Neural progenitor cell (in vitro differentiated cells): ENCODE results near the gene ZFPL1.

Source experiments
- CTCF ChIP-seq: fragments of 200-600 bp; sonication (generic); IDR thresholded peaks from 2 replicates; pipeline ENCODE4 v1.5.1; 2017; ENCODE audit warnings: antibody characterized with exemption, mild to moderate bottlenecking
- EZH2 ChIP-seq: fragments of 200-600 bp; sonication (generic); IDR thresholded peaks from 2 replicates; pipeline ENCODE4 v1.6.1; 2017; ENCODE audit warnings: antibody characterized with exemption, mild to moderate bottlenecking, moderate library complexity
- EZH2phosphoT487 ChIP-seq: fragments of 200-600 bp; sonication (generic); IDR thresholded peaks from 2 replicates; pipeline ENCODE4 v1.6.1; 2017; ENCODE audit warnings: antibody characterized with exemption

GRCh38 chr11:65059523-65059922 is 24.5 kb upstream of the ZFPL1 start:
- no peak for TF ChIP-seq CTCF
- TF ChIP-seq EZH2 = no peak
- TF ChIP-seq EZH2phosphoT487 = no peak
